Activated CD4-positive, alpha-beta T cell treated with anti-CD3 and anti-CD28 coated beads, Interleukin-2, amount 50 U/mL, for 4 hours (primary cell): Measurements from ENCODE around the gene CNTN6.

Source experiments
- DNase-seq, 2 experiments: peaks; one replicate each; pipeline ENCODE4 v3.0.0-alpha.2; 2020

Gene CNTN6

GRCh38 chr3:1092771-1093170 lies at the start of gene CNTN6:
Gene CNTN6 (plus strand): TSS chr3:1093024. CDS start chr3:1148009, 54,985 bp downstream.
- no peak for DNase-seq

- DNase-seq: no peak
These were observed 44.3 kb upstream of the CNTN6 start for GRCh38 chr3:1048558-1048957.

- DNase-seq: no peak
These were observed 37.0 kb upstream of the CNTN6 start for GRCh38 chr3:1055870-1056269.

GRCh38 chr3:1056744-1057143 lies 36.1 kb upstream of the CNTN6 start:
- no peak for DNase-seq

- DNase-seq: no peak
These were observed 35.4 kb upstream of the CNTN6 start for GRCh38 chr3:1057436-1057835.

GRCh38 chr3:1068985-1069384 lies 23.8 kb upstream of the CNTN6 start:
- DNase-seq: no peak

- DNase-seq: no peak
These were observed 20.8 kb upstream of the CNTN6 start for GRCh38 chr3:1072041-1072440.

- DNase-seq: no peak
These were observed 13.2 kb upstream of the CNTN6 start for GRCh38 chr3:1079662-1080061.

- no peak for DNase-seq
These were observed 10.7 kb upstream of the CNTN6 start for GRCh38 chr3:1082108-1082507.

- DNase-seq: no peak
These were observed 5.7 kb upstream of the CNTN6 start for GRCh38 chr3:1087066-1087560.

GRCh38 chr3:1088503-1088902 lies 4.3 kb upstream of the CNTN6 start:
- no peak for DNase-seq

GRCh38 chr3:1091286-1091685 lies 1.5 kb upstream of the CNTN6 start:
- no peak for DNase-seq

GRCh38 chr3:1092061-1092460 lies 763 bp upstream of the CNTN6 start:
- no peak for DNase-seq

GRCh38 chr3:1093217-1093616 lies 393 bp downstream of the CNTN6 start:
- DNase-seq: no peak

GRCh38 chr3:1103525-1103924 lies 10.7 kb downstream of the CNTN6 start:
- no peak for DNase-seq

GRCh38 chr3:1117843-1118473 lies 25.1 kb downstream of the CNTN6 start:
- DNase-seq: no peak

- DNase-seq: no peak
These were observed 38.3 kb downstream of the CNTN6 start for GRCh38 chr3:1131166-1131565.

GRCh38 chr3:1135194-1135593 lies 42.4 kb downstream of the CNTN6 start:
- no peak for DNase-seq

- DNase-seq: no peak
These were observed 45.2 kb downstream of the CNTN6 start for GRCh38 chr3:1138036-1138435.

- DNase-seq: no peak
These were observed 46.2 kb downstream of the CNTN6 start for GRCh38 chr3:1139071-1139470.

GRCh38 chr3:1147326-1147725 lies 54.5 kb downstream of the CNTN6 start:
- DNase-seq: no peak

GRCh38 chr3:1147819-1148218 lies 55.0 kb downstream of the CNTN6 start:
- DNase-seq: no peak

- DNase-seq: no peak
These were observed 71.3 kb downstream of the CNTN6 start for GRCh38 chr3:1164101-1164500.

GRCh38 chr3:1171320-1171719 lies 78.5 kb downstream of the CNTN6 start:
- DNase-seq: no peak

- no peak for DNase-seq
These were observed 79.8 kb downstream of the CNTN6 start for GRCh38 chr3:1172644-1173043.
